ENCODE results near the gene ANKRA2. TPM values are rescaled to one million over a fixed set of nuclear protein-coding genes. Genes with fewer than 3 reads are reported as not detected.

ANKRA2 gene
- total RNA-seq, 1 donor from 2014 or later, result 10.8 TPM

GRCh38 chr5:73603998-73604397 is 38.6 kb upstream of the ANKRA2 start:
- DNase-seq (ENCODE audit: low read depth), result no peak
- no peak for TF ChIP-seq CTCF (conservative IDR thresholded peaks at IDR 0.05; ENCODE audit: low read depth, low read length)
- no peak overlapping the region for H3K4me3 ChIP-seq (ENCODE audit: low read depth, low read length)

- DNase-seq (ENCODE audit: low read depth), result no peak
- no peak for TF ChIP-seq CTCF (conservative IDR thresholded peaks at IDR 0.05; ENCODE audit: low read depth, low read length)
- no peak overlapping the region for H3K4me3 ChIP-seq (ENCODE audit: low read depth, low read length)
These were observed 33.9 kb upstream of the ANKRA2 start for GRCh38 chr5:73599380-73599779.

- H3K4me3 ChIP-seq (ENCODE audit: low read depth, low read length), result no peak overlapping the region
- no peak for DNase-seq (ENCODE audit: low read depth)
- TF ChIP-seq CTCF (conservative IDR thresholded peaks at IDR 0.05; ENCODE audit: low read depth, low read length), result peak; percentile 84
These were observed 31.4 kb upstream of the ANKRA2 start for GRCh38 chr5:73596705-73597328.

- H3K4me3 ChIP-seq (ENCODE audit: low read depth, low read length), result no peak overlapping the region
- DNase-seq (ENCODE audit: low read depth), result no peak
- TF ChIP-seq CTCF (conservative IDR thresholded peaks at IDR 0.05; ENCODE audit: low read depth, low read length), result no peak
These were observed 27.1 kb upstream of the ANKRA2 start for GRCh38 chr5:73592551-73592950.

- H3K4me3 ChIP-seq (ENCODE audit: low read depth, low read length), result no peak overlapping the region
- no peak for TF ChIP-seq CTCF (conservative IDR thresholded peaks at IDR 0.05; ENCODE audit: low read depth, low read length)
- DNase-seq (ENCODE audit: low read depth), result no peak
These were observed 26.5 kb upstream of the ANKRA2 start for GRCh38 chr5:73591698-73592501.

GRCh38 chr5:73591102-73591695 is 25.8 kb upstream of the ANKRA2 start:
- peak; percentile 76 for TF ChIP-seq CTCF (conservative IDR thresholded peaks at IDR 0.05; ENCODE audit: low read depth, low read length)
- DNase-seq (ENCODE audit: low read depth), result peak; percentile 43
- H3K4me3 ChIP-seq (ENCODE audit: low read depth, low read length), result no peak overlapping the region
